Glutamatergic neuron (in vitro differentiated cells): ENCODE measurements around the gene C1orf174. TPM values are rescaled to one million over a fixed set of nuclear protein-coding genes. Genes with fewer than 3 reads are reported as not detected.

Source experiments
- DNase-seq: peaks from one replicate; pipeline ENCODE4 v3.0.0; 2022
- H3K27ac Mint-ChIP-seq: one replicate; pipeline ENCODE4 v1.8.0; 2020; ENCODE audit warnings: mild to moderate bottlenecking, mixed read lengths, inconsistent platforms; ENCODE audit not compliant: unreplicated experiment
- H3K27me3 Mint-ChIP-seq: one replicate; pipeline ENCODE4 v1.8.0; 2020; ENCODE audit warnings: mild to moderate bottlenecking, moderate library complexity, mixed read lengths, inconsistent platforms; ENCODE audit not compliant: unreplicated experiment
- H3K36me3 Mint-ChIP-seq: one replicate; pipeline ENCODE4 v1.8.0; 2020; ENCODE audit warnings: mild to moderate bottlenecking, mixed read lengths, inconsistent platforms; ENCODE audit not compliant: unreplicated experiment
- H3K4me1 Mint-ChIP-seq: one replicate; pipeline ENCODE4 v1.8.0; 2020; ENCODE audit warnings: mild to moderate bottlenecking, low read depth, mixed read lengths, inconsistent platforms; ENCODE audit not compliant: unreplicated experiment
- H3K4me3 Mint-ChIP-seq: one replicate; pipeline ENCODE4 v1.8.0; 2020; ENCODE audit warnings: mild to moderate bottlenecking, mixed read lengths, inconsistent platforms; ENCODE audit not compliant: unreplicated experiment
- H3K9me3 Mint-ChIP-seq: one replicate; pipeline ENCODE4 v1.8.0; 2020; ENCODE audit warnings: mild to moderate bottlenecking, moderate library complexity, mixed read lengths, inconsistent platforms; ENCODE audit not compliant: unreplicated experiment
- CTCF ChIP-seq: fragments of 200-600 bp; sonication (generic); IDR thresholded peaks from one replicate; pipeline ENCODE4 v1.5.0; 2021; ENCODE audit not compliant: partially characterized antibody, unreplicated experiment
- total RNA-seq: library from RNA; stranded (reverse); fragmentation: NEBNext Ultra II Directional; extraction: Animal tissue kit (Norgen Biotek cat#: 25700); gene quantifications from one replicate; pipeline ENCODE4 v1.2.1, GENCODE V29; 2021; ENCODE audit not compliant: unreplicated experiment

C1orf174 gene
- total RNA-seq, 1 donor from 2014 or later = 16.9 TPM

- no peak overlapping the region for H3K4me3 Mint-ChIP-seq
- H3K9me3 Mint-ChIP-seq = peaks cover 4% of the 10 kb centered on the region
- H3K27me3 Mint-ChIP-seq = peaks cover 3% of the 10 kb centered on the region
- DNase-seq = peak; percentile 9
- no peak for TF ChIP-seq CTCF
- H3K36me3 Mint-ChIP-seq = no peaks in the 10 kb centered on the region
- H3K27ac Mint-ChIP-seq = no peak overlapping the region
- peaks cover 8% of the 10 kb centered on the region for H3K4me1 Mint-ChIP-seq
Observed at GRCh38 chr1:3908886-3909517, 8.9 kb upstream of the C1orf174 start.

GRCh38 chr1:3907621-3908165, 7.6 kb upstream of the C1orf174 start:
- H3K27me3 Mint-ChIP-seq = peaks cover 3% of the 10 kb centered on the region
- peaks cover 13% of the 10 kb centered on the region for H3K4me1 Mint-ChIP-seq
- TF ChIP-seq CTCF = no peak
- no peaks in the 10 kb centered on the region for H3K36me3 Mint-ChIP-seq
- no peak overlapping the region for H3K27ac Mint-ChIP-seq
- DNase-seq = peak; percentile 14
- peaks cover 4% of the 10 kb centered on the region for H3K9me3 Mint-ChIP-seq
- H3K4me3 Mint-ChIP-seq = no peak overlapping the region

GRCh38 chr1:3907031-3907534, 7.0 kb upstream of the C1orf174 start:
- no peak for TF ChIP-seq CTCF
- H3K27ac Mint-ChIP-seq = no peak overlapping the region
- H3K27me3 Mint-ChIP-seq = peaks cover 4% of the 10 kb centered on the region
- H3K36me3 Mint-ChIP-seq = no peaks in the 10 kb centered on the region
- H3K9me3 Mint-ChIP-seq = peaks cover 5% of the 10 kb centered on the region
- peak; percentile 51 for DNase-seq
- peaks cover 13% of the 10 kb centered on the region for H3K4me1 Mint-ChIP-seq
- H3K4me3 Mint-ChIP-seq = no peak overlapping the region

- peaks cover 5% of the 10 kb centered on the region for H3K9me3 Mint-ChIP-seq
- H3K27me3 Mint-ChIP-seq = peaks cover 3% of the 10 kb centered on the region
- peaks cover 13% of the 10 kb centered on the region for H3K4me1 Mint-ChIP-seq
- no peak for TF ChIP-seq CTCF
- peak; percentile 12 for DNase-seq
- H3K36me3 Mint-ChIP-seq = no peaks in the 10 kb centered on the region
- H3K27ac Mint-ChIP-seq = no peak overlapping the region
- H3K4me3 Mint-ChIP-seq = no peak overlapping the region
Observed at GRCh38 chr1:3906672-3907020, 6.6 kb upstream of the C1orf174 start.

GRCh38 chr1:3905953-3906671, 6.0 kb upstream of the C1orf174 start:
- H3K4me3 Mint-ChIP-seq = peak overlapping the region; percentile 1
- no peak overlapping the region for H3K27ac Mint-ChIP-seq
- H3K9me3 Mint-ChIP-seq = peaks cover 5% of the 10 kb centered on the region
- no peak for TF ChIP-seq CTCF
- no peaks in the 10 kb centered on the region for H3K36me3 Mint-ChIP-seq
- DNase-seq = peak; percentile 19
- peaks cover 3% of the 10 kb centered on the region for H3K27me3 Mint-ChIP-seq
- peaks cover 12% of the 10 kb centered on the region for H3K4me1 Mint-ChIP-seq
